GM12878 (cell line): ENCODE results near the gene SNRPE. TPM values are rescaled to one million over a fixed set of nuclear protein-coding genes. Genes with fewer than 3 reads are reported as not detected.

ENCODE experiments used
- ATAC-seq: fragments of 200-7000 bp; cut with Tn5 transposase; 3 replicates; pipeline ENCODE4 v1.9.1; 2020; ENCODE audit warnings: mild to moderate bottlenecking, moderate library complexity
- BruUV-seq: library from RNA; stranded (reverse); fragments of 400-500 nt; replicated peaks from 2 replicates; lab custom pipeline; 2021; lab: Mats Ljungman, UMichigan
- CTCF ChIA-PET: fragments of 300-600 bp; sonication (Branson Sonifier 250); formaldehyde crosslinking; extraction: SDS; loops from one replicate; lab custom pipeline; 2021; ENCODE audit warnings: inconsistent platforms; lab: Yijun Ruan, JAX
- POLR2A ChIA-PET: fragments of 350-600 bp; formaldehyde crosslinking; extraction: SDS; loops from one replicate; lab custom pipeline; 2021; ENCODE audit warnings: inconsistent platforms; lab: Charles Lee
- RAD21 ChIA-PET: fragments of 300-600 bp; sonication (Branson Sonifier 250); formaldehyde crosslinking; loops from one replicate; lab custom pipeline; 2023; ENCODE audit warnings: antibody characterized with exemption; ENCODE audit not compliant: unreplicated experiment; lab: Charles Lee
- SMC1A ChIA-PET: fragments of 300-600 bp; sonication (Branson Sonifier 250); formaldehyde crosslinking; loops from one replicate; lab custom pipeline; 2023; ENCODE audit not compliant: unreplicated experiment, uncharacterized antibody; lab: Charles Lee
- DNase-seq: peaks from one replicate; pipeline ENCODE4 v3.0.0-alpha.2; 2011; ENCODE audit warnings: low read depth, low spot score
- FAIRE-seq: peaks from 3 replicates; lab custom pipeline; 2011; peaks lifted over from hg19 to GRCh38; lab: Jason Lieb, UNC
- H2AFZ ChIP-seq: 2 replicates; pipeline ENCODE4 v1.6.0; 2011; ENCODE audit warnings: low read depth, low read length, control low read depth; ENCODE audit not compliant: control insufficient read depth
- H3K27ac ChIP-seq: 2 replicates; pipeline ENCODE4 v1.5.1; 2011; ENCODE audit warnings: control low read depth; ENCODE audit not compliant: control insufficient read depth, insufficient read depth
- H3K27me3 ChIP-seq, 2 experiments: replicated peaks in 1 of 2; 2 replicates each; pipeline versions ENCODE4 v1.6.0 to v1.6.1; 2011; ENCODE audit warnings: low read length in 1 of 2; ENCODE audit not compliant: control insufficient read depth in 2 of 2, insufficient read depth in 2 of 2
- H3K36me3 ChIP-seq, 2 experiments: 2 replicates each; pipeline ENCODE4 v1.5.1; 2011; ENCODE audit warnings: low read length in 1 of 2; ENCODE audit not compliant: control insufficient read depth in 2 of 2, insufficient read depth in 2 of 2
- H3K4me1 ChIP-seq: 2 replicates; pipeline ENCODE4 v1.6.1; 2011; ENCODE audit warnings: mild to moderate bottlenecking, low read length, moderate library complexity, mixed read lengths; ENCODE audit not compliant: control insufficient read depth, insufficient read depth
- H3K4me2 ChIP-seq: 2 replicates; pipeline ENCODE4 v1.6.0; 2011; ENCODE audit warnings: control low read depth; ENCODE audit not compliant: control insufficient read depth, insufficient read depth
- H3K4me3 ChIP-seq: fragments of 200-600 bp; sonication (generic); 2 replicates; pipeline ENCODE4 v1.5.1; 2016
- H3K79me2 ChIP-seq: 2 replicates; pipeline ENCODE4 v1.6.0; 2011; ENCODE audit warnings: low read length; ENCODE audit not compliant: control insufficient read depth, insufficient read depth
- H3K9ac ChIP-seq: 2 replicates; pipeline ENCODE4 v1.8.0; 2011; ENCODE audit warnings: low read length, control low read depth, mixed read lengths; ENCODE audit not compliant: control insufficient read depth, insufficient read depth
- H3K9me3 ChIP-seq: replicated peaks from 3 replicates; pipeline ENCODE4 v1.5.1; 2011; ENCODE audit warnings: mild to moderate bottlenecking, low read length; ENCODE audit not compliant: control insufficient read depth, insufficient read depth
- H4K20me1 ChIP-seq: 2 replicates; pipeline ENCODE4 v1.6.0; 2011; ENCODE audit not compliant: control insufficient read depth, insufficient read depth
- ASH2L ChIP-seq: fragments of 300-600, 200-600 bp; sonication (generic); IDR thresholded peaks from 2 replicates; pipeline ENCODE4 v1.6.1; 2017; ENCODE audit warnings: low read depth, mild to moderate bottlenecking, borderline replicate concordance
- BCLAF1 ChIP-seq: fragments of 450-650 bp; IDR thresholded peaks from 2 replicates; pipeline ENCODE4 v1.6.1; 2017; ENCODE audit warnings: antibody characterized with exemption, mild to moderate bottlenecking, moderate library complexity
- BRCA1 ChIP-seq: IDR thresholded peaks from 2 replicates; pipeline ENCODE4 v1.6.1; 2011; ENCODE audit warnings: low read depth, low read length, improper control_type of control experiment
- CBFB ChIP-seq: IDR thresholded peaks from 2 replicates; pipeline ENCODE4 v1.6.1; 2016; ENCODE audit warnings: antibody characterized with exemption, low read depth
- CBX5 ChIP-seq: sonication (generic); IDR thresholded peaks from 2 replicates; pipeline ENCODE4 v1.6.1; 2016; ENCODE audit warnings: low read depth, moderate library complexity, mild to moderate bottlenecking, inconsistent platforms
- ELK1 ChIP-seq: IDR thresholded peaks from 2 replicates; pipeline ENCODE4 v1.6.1; 2012; ENCODE audit warnings: low read depth, low read length, improper control_type of control experiment
- JUNB ChIP-seq: IDR thresholded peaks from 2 replicates; pipeline ENCODE4 v1.6.1; 2016; ENCODE audit warnings: antibody characterized with exemption, mild to moderate bottlenecking
- ZNF24 ChIP-seq: fragments of 450-650 bp; IDR thresholded peaks from 2 replicates; pipeline ENCODE4 v1.6.1; 2017; ENCODE audit warnings: antibody characterized with exemption, mild to moderate bottlenecking
- ZNF687 ChIP-seq: fragments of 450-650 bp; IDR thresholded peaks from 2 replicates; pipeline ENCODE4 v1.6.1; 2017; ENCODE audit warnings: mild to moderate bottlenecking, moderate library complexity
- WGBS: methylation state at CpG from one replicate; pipeline ENCODE4 v1.1.6; 2016; ENCODE audit warnings: low lambda C conversion rate; ENCODE audit not compliant: insufficient replicate concordance, insufficient coverage; ENCODE audit errors: missing lambda C conversion rate; 5-methylcytosine and 5-hydroxymethylcytosine counted together
- in situ Hi-C: fragments of 300-500 bp; cut with MboI; formaldehyde crosslinking; loops from 9 replicates; pipeline ENCODE4 v1.14.3; 2018; ENCODE audit warnings: mixed read lengths
- intact Hi-C: fragments of 100-400 bp; cut with micrococcal nuclease; formaldehyde crosslinking; loops from one replicate; pipeline ENCODE4 v1.14.2; 2022; ENCODE audit not compliant: unreplicated experiment
- polyA plus RNA-seq, 11 experiments: library from polyadenylated mRNA; depleted of rRNA in 4 of 11; unstranded in 6 of 11; stranded (reverse) in 5 of 11; fragments of >200 nt; fragmentation: Nextera tagmentation in 4 of 11; fragmentation: Illumina TruSeq in 1 of 11; extraction: Ambion mirVana in 4 of 11; extraction: Trizol in 1 of 11; gene quantifications; 1 replicate in 1 of 11; 2 replicates in 10 of 11; pipeline versions ENCODE4 v1.2.1 to v1.2.3, GENCODE V29; 2011 to 2016; ENCODE audit warnings: inconsistent platforms in 2 of 11, missing spikeins in 2 of 11, low read depth in 1 of 11
- total RNA-seq, 4 experiments: library from RNA; depleted of rRNA in 3 of 4; stranded (reverse); fragments of >200 nt in 3 of 4; fragmentation: Illumina TruSeq in 1 of 4; extraction: Trizol in 1 of 4; gene quantifications; 2 replicates each; pipeline versions ENCODE4 v1.2.1 to v1.2.3, GENCODE V29; 2013 to 2021

Gene SNRPE
- total and polyA plus RNA-seq, 10 of the 15 experiments (the other 5 are each of a cell fraction or from before 2014, with no cell fraction given), result 109 to 1,384 (median 316) TPM

GRCh38 chr1:203913073-203913521 is 51.7 kb downstream of the SNRPE start:
- TF ChIP-seq BRCA1 (no peak), ELK1 (no peak), ZNF24 (no peak)
- TF ChIP-seq, all 136 proteins: peak for 0
- POLR2A ChIA-PET, result interaction anchor here (0.7 kb wide), 1 partner anchor 115 kb away, joined by 4 read pairs; no protein-coding TSS in a partner anchor
- Histone ChIP-seq H3K9me3 (no peaks in the 10 kb centered on the region), H2AFZ (no peak overlapping the region), H4K20me1 (no peaks in the 10 kb centered on the region), H3K9ac (no peak overlapping the region), H3K4me3 (no peak overlapping the region), H3K36me3 (no peaks in the 10 kb centered on the region), H3K79me2 (no peaks in the 10 kb centered on the region), H3K27ac (no peak overlapping the region), H3K4me2 (no peak overlapping the region), H3K27me3 (no peaks in the 10 kb centered on the region; a peak in 1 of 4 replicates), H3K4me1 (no peaks in the 10 kb centered on the region)
- WGBS, result 7% methylated on average over 3 of the region's 3 CpGs
- intact Hi-C loops (no loop called here), in situ Hi-C loops (no loop called here)
- DNase-seq (no peak), FAIRE-seq (no peak), ATAC-seq (no peak)
- SMC1A ChIA-PET, result no interaction called here
- BruUV-seq, result no TSS peak
- RAD21 ChIA-PET, result no interaction called here
- CTCF ChIA-PET, result interaction anchor here (1.4 kb wide), 1 partner anchor 216 kb away, joined by 4 read pairs; no protein-coding TSS in a partner anchor

- Histone ChIP-seq H3K9me3 (no peaks in the 10 kb centered on the region), H3K27ac (no peak overlapping the region), H3K4me3 (no peak overlapping the region), H2AFZ (no peak overlapping the region), H3K79me2 (no peaks in the 10 kb centered on the region), H3K36me3 (no peaks in the 10 kb centered on the region), H3K4me1 (no peaks in the 10 kb centered on the region), H3K27me3 (no peaks in the 10 kb centered on the region; a peak in 1 of 4 replicates), H3K4me2 (no peak overlapping the region), H3K9ac (no peak overlapping the region), H4K20me1 (no peaks in the 10 kb centered on the region)
- RAD21 ChIA-PET, result no interaction called here
- no peak for FAIRE-seq
- DNase-seq, result no peak
- in situ Hi-C loops, result no loop called here
- CTCF ChIA-PET, result interaction anchor here (1.4 kb wide), 1 partner anchor 215 kb away, joined by 4 read pairs; no protein-coding TSS in a partner anchor
- 53% methylated on average over 3 of the region's 3 CpGs for WGBS
- no TSS peak for BruUV-seq
- ATAC-seq, result no peak
- intact Hi-C loops, result no loop called here
- SMC1A ChIA-PET, result no interaction called here
- POLR2A ChIA-PET, result no interaction called here
- TF ChIP-seq JUNB (no peak), ASH2L (no peak), CBFB (no peak), ZNF687 (no peak), BCLAF1 (no peak), CBX5 (no peak)
Measured at GRCh38 chr1:203914292-203914691, 52.9 kb downstream of the SNRPE start.
